ENCODE measurements around the gene COL4A2.

- TF ChIP-seq CTCF (IDR thresholded peaks at IDR 0.05) (no peak), POLR2A (IDR thresholded peaks at IDR 0.05) (no peak)
These were observed 158.6 kb downstream of the COL4A2 start for GRCh38 chr13:110465696-110466095.
